ENCODE results near the gene SUSD4.

Gene SUSD4

GRCh38 chr1:223271085-223271781 is 92.7 kb downstream of the SUSD4 start:
- CTCF ChIA-PET: no interaction called here

DNA sequence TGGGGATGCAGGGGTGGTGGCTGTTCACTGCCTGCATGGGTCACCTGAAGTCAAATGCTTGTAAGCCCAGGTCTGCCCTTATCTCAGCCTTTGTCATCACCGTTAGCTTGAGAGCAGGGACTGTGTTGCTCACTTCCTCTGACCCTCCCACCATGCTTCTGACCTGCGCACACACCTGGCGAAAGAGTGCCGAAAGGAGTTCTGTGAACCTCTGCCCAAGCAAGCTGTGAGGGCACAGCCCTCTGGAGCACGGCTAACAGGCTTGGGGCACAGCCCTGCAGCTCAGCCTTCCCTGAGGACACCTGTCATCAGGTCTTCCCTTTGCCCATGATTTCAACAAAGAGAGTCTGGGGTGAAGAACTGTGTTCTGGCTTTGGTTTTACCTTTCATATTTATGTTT is 93.8 kb downstream of the SUSD4 start:
- DNase-seq (ENCODE audit: low read depth, low spot score): no peak
- TF ChIP-seq, protein P1, sequence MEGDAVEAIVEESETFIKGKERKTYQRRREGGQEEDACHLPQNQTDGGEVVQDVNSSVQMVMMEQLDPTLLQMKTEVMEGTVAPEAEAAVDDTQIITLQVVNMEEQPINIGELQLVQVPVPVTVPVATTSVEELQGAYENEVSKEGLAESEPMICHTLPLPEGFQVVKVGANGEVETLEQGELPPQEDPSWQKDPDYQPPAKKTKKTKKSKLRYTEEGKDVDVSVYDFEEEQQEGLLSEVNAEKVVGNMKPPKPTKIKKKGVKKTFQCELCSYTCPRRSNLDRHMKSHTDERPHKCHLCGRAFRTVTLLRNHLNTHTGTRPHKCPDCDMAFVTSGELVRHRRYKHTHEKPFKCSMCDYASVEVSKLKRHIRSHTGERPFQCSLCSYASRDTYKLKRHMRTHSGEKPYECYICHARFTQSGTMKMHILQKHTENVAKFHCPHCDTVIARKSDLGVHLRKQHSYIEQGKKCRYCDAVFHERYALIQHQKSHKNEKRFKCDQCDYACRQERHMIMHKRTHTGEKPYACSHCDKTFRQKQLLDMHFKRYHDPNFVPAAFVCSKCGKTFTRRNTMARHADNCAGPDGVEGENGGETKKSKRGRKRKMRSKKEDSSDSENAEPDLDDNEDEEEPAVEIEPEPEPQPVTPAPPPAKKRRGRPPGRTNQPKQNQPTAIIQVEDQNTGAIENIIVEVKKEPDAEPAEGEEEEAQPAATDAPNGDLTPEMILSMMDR (IDR thresholded peaks at IDR 0.05; ENCODE audit: insufficient read depth, low read length, missing control alignments): no peak
- CTCF ChIA-PET: no interaction called here
- no peak overlapping the region for H3K4me3 ChIP-seq (ENCODE audit: low read depth, low read length)
- POLR2A ChIA-PET: no interaction called here

More at GRCh38 chr1:223271085-223271781, 92.7 kb downstream of the SUSD4 start:
- no peak overlapping the region for H3K4me3 ChIP-seq (ENCODE audit: low read depth, low read length)
- POLR2A ChIA-PET: no interaction called here
- TF ChIP-seq, protein P1 (IDR thresholded peaks at IDR 0.05; ENCODE audit: insufficient read depth, low read length, missing control alignments): no peak
- no peak for DNase-seq (ENCODE audit: low read depth, low spot score)

GRCh38 chr1:223269006-223269405 is 95.0 kb downstream of the SUSD4 start:
- TF ChIP-seq, protein P1 (IDR thresholded peaks at IDR 0.05; ENCODE audit: insufficient read depth, low read length, missing control alignments): no peak
- CTCF ChIA-PET: no interaction called here
- DNase-seq (ENCODE audit: low read depth, low spot score): no peak
- POLR2A ChIA-PET: no interaction called here
- H3K4me3 ChIP-seq (ENCODE audit: low read depth, low read length): no peak overlapping the region

- ChIA-PET POLR2A (no interaction called here), CTCF (no interaction called here)
- no peak overlapping the region for H3K4me3 ChIP-seq (ENCODE audit: low read depth, low read length)
- TF ChIP-seq, protein P1 (IDR thresholded peaks at IDR 0.05; ENCODE audit: insufficient read depth, low read length, missing control alignments): no peak
- no peak for DNase-seq (ENCODE audit: low read depth, low spot score)
These were observed 97.3 kb downstream of the SUSD4 start for GRCh38 chr1:223266632-223267172.

DNA sequence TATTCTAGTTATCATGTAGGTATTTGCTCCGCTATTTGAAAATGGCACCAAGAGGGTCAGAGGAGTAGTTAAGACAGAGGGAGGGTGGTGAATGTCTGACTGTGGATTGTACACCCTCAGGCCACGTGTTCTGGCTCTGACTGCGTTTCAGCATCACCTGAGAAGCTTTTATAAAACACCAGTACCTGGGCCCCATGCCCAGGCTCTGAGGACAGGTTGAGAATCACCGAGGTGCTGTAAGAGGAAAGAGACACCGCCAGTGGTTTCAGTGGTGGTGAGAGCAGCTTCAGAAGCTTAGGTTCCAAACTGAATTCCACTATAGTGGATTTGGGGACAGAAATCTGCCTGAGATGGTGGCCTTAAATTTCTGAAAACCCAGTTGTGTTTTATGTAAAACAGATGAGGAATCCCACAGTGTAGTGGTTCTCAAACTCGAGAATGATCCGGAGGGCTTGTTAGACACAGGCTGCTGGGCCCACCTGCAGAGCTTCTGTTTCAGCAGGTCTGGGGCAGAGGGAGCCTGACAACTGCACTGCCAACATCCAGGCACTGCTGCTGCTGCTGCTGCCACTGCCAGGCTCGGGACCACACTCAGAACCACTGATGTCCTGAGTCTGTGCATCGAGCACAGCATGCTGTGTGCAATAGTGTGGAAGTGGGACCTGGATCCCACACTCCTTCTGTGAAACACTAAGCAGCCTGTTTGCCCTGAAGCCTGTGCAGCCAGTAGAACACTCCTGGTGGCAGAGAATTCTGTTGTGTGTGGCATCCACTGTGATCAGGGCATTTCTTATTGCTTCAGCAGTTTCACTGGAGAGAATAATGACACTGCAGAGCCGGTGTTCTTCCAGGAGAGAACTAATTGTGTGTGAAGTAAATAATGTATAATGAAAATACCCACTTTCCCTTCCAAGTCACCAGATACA is 98.7 kb downstream of the SUSD4 start:
- TF ChIP-seq, protein P1 (IDR thresholded peaks at IDR 0.05; ENCODE audit: insufficient read depth, low read length, missing control alignments): no peak
- CTCF ChIA-PET: no interaction called here
- POLR2A ChIA-PET: no interaction called here
- H3K4me3 ChIP-seq (ENCODE audit: low read depth, low read length): no peak overlapping the region
- no peak for DNase-seq (ENCODE audit: low read depth, low spot score)

DNA sequence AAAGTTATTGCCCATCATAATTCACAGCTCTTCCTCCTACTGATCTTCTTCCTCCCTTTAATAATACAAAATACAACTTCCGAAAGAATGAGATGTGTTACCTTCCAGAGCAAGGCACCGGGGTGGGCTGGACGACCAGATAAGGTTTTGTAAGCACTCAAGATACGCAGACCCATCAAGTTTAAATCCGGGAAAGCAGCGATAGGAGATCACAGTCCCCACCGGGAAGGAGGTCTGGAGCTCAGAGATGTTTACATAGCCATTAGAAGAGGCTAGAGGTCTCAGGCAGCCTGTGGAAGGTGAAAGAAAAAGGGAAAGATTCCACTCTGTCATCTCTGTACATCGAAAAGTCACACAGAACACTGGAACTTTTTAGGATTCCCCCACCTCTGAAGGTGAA is 99.4 kb downstream of the SUSD4 start:
- CTCF ChIA-PET: no interaction called here
- TF ChIP-seq, protein P1 (IDR thresholded peaks at IDR 0.05; ENCODE audit: insufficient read depth, low read length, missing control alignments): no peak
- H3K4me3 ChIP-seq (ENCODE audit: low read depth, low read length): no peak overlapping the region

More for the DNA sequence above, 99.4 kb downstream of the SUSD4 start:
- POLR2A ChIA-PET: no interaction called here
- DNase-seq (ENCODE audit: low read depth, low spot score): no peak

Data from AG04449 (cell line).